Breast epithelium (tissue), 3 donors: ENCODE data around the gene FEM1A.
A peak's percentile ranks its signal among the peaks of the same experiment; 100 is the strongest.

ENCODE experiments used
- CTCF ChIP-seq, 3 donors: fragments of 450-650 bp; IDR thresholded peaks; one replicate each; pipeline ENCODE4 v1.5.1; 2016 to 2017; ENCODE audit warnings: antibody characterized with exemption in 3 of 3, mild to moderate bottlenecking in 3 of 3, moderate library complexity in 3 of 3
- POLR2AphosphoS5 ChIP-seq, 3 donors: sonication (generic); formaldehyde crosslinking; IDR thresholded peaks; one replicate each; pipeline ENCODE4 v1.6.1; 2017; ENCODE audit warnings: antibody characterized with exemption in 3 of 3

GRCh38 chr19:4791183-4792018, at the start of gene FEM1A:
- TF ChIP-seq CTCF (IDR thresholded peaks at IDR 0.05) (peak; percentile 99 to 100 (median 99)), POLR2AphosphoS5 (IDR thresholded peaks at IDR 0.05) (peak; percentile 89 to 97 (median 89))
